Measurements from ENCODE around the gene DGKQ. TPM values are rescaled to one million over a fixed set of nuclear protein-coding genes. Genes with fewer than 3 reads are reported as not detected.
"Not testable (repeated sequence)": the region's sequence is repeated elsewhere in the genome, so short reads cannot be mapped to it uniquely, and the experiment has no call there.

The DGKQ gene
- total RNA-seq, 1 donor from 2014 or later, result 19.2 TPM

DNA sequence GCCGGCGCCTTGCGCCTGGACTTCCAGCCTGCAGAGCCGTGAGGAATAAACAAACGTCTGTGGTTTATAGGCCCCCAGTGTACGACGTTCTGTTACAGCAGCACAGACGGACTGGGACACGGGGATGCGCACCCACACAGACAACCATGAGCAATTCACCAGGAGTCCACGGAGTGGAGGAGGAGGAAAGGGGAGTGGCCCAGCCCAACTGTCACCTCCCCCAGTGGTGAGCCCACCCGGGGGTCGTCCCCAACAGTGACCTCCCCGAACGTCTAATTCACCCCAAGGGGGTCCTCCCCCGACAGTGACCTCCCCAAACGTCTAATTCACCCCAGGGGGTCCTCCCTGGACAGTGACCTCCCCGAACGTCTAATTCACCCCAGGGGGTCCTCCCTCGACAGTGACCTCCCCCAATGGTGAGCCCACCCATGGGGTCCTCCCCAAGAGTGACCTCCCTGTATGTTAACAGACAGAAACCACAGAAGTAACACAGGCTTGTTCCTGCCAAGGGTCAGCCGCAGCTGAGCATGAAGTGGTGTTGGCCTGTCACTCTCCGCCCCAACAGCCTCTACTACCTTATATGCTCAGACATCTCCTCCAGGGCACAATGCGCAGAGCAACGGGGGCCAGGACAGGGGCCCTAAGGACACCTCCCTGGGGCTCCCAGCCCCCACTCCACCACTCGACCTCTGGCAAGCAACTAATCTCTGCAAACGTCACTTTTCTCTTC is 47.4 kb downstream of the DGKQ start:
- DNase-seq (ENCODE audit: low read depth, low spot score), result no peak

- no peak for DNase-seq (ENCODE audit: low read depth, low spot score)
Observed at GRCh38 chr4:925171-925570, 48.2 kb downstream of the DGKQ start.

- DNase-seq (ENCODE audit: low read depth, low spot score), result peak; percentile 43
Observed at GRCh38 chr4:924107-925096, 49.0 kb downstream of the DGKQ start.

DNA sequence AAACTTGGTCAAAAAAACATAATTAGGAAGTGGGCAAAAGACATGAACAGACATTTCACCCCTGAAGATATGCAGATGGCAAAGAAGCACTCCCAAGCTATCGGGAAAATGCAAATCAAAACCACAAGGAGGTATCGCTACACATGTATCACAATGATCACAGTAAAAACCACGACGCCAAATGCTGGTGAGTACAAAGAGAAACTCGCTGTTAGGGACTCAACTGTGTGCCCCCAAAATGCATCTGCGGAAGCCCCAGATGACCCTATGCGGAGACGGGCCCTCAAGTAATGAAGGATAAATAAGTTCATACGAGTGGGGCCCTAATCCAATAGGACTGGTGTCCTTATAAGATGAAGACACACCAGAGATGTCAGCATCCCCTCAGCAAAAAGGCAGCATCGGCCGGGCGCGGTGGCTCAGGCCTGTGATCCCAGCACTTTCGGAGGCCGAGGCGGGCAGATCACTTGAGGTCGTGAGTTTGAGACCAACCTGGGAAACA is 51.5 kb downstream of the DGKQ start:
- no peak for DNase-seq (ENCODE audit: low read depth, low spot score)

DNA sequence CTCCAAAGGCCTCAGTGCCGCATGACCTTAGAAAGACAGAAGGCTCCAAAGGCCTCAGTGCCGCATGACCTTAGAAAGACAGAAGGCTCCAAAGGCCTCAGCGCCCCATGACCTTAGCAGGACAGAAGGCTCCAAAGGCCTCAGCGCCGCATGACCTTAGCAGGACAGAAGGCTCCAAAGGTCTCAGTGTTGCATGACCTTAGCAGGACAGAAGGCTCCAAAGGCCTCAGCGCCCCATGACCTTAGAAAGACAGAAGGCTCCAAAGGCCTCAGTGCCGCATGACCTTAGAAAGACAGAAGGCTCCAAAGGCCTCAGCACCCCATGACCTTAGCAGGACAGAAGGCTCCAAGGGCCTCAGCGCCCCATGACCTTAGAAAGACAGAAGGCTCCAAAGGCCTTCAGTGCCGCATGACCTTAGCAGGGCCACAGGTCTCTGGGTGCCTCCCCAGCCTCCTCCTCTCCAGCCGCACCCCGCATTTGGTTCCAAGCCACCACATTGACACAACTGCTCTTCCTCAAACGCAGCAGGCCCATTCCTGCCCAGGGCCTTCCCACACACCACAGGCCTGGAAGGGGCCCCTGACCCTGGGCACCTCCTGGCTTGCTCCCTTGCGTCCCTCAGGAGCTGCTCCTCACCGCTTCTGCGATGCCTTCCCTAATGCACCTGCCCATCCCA is 54.2 kb downstream of the DGKQ start:
- not testable (repeated sequence) for DNase-seq (ENCODE audit: low read depth, low spot score)

DNA sequence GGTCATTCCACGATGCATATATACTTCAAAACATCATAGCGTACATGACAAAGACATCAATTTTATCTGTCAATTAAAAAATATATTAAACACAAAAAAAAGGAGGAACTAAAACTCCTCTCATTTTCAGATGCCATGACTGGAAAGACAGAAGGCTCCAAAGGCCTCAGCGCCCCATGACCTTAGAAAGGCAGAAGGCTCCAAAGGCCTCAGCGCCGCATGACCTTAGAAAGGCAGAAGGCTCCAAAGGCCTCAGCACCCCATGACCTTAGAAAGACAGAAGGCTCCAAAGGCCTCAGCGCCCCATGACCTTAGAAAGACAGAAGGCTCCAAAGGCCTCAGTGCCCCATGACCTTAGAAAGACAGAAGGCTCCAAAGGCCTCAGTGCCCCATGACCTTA is 54.8 kb downstream of the DGKQ start:
- DNase-seq (ENCODE audit: low read depth, low spot score), result not testable (repeated sequence)

DNA sequence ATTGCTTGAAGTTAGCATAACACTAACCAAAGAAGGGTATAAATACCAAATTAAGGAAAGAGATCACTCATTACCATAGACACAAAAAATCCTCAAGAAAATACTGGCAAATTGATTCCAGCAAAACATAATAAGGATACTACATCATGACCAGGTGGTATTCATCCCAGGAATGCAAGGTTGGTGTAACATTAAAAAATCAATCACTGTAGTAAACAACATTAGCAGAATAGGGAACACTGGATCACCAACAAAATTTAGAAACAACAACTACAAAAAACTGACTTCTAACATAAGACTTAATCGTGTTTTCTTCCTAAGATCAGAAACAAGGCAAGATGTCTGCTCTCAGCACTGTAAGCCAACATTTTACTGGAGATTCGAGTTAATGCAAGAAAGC is 55.4 kb downstream of the DGKQ start:
- no peak for DNase-seq (ENCODE audit: low read depth, low spot score)

DNA sequence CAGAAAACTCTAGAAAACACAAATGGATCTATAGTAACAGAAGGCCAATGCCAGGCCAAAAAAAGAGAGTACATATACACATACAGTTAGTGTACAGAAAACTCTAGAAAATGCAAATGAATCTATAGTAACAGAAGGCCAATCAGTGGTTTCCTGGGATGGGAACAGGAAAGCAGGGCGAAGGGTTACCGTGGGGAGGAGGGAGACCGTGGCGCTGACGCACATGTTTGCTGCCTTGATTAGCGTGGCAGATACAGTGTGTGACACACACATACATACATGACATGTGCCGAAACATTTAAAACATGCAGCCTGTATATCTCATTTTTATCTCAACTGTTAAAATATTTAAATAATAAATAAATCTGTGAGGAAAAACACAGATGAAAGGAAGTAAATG is 55.9 kb downstream of the DGKQ start:
- no peak for DNase-seq (ENCODE audit: low read depth, low spot score)

DNA sequence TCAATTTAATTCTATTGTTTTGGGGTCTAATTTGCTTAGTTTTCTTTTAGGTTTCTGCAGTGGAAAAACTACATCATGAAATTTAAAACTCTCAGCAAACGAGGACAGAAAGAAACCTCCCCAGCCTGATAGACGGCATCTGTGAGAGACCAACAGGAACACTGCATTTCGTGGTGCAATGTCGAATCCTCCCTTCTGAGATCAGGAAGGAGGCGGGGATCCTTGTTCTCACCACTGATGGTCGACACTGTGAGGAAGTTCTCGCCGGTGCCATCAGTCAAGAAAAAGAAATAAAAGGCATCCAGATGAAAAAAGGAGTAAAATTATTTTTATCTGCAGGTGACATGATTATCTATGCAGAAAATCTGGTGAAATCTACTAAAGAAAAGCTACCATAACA is 57.8 kb downstream of the DGKQ start:
- no peak for DNase-seq (ENCODE audit: low read depth, low spot score)

DNA sequence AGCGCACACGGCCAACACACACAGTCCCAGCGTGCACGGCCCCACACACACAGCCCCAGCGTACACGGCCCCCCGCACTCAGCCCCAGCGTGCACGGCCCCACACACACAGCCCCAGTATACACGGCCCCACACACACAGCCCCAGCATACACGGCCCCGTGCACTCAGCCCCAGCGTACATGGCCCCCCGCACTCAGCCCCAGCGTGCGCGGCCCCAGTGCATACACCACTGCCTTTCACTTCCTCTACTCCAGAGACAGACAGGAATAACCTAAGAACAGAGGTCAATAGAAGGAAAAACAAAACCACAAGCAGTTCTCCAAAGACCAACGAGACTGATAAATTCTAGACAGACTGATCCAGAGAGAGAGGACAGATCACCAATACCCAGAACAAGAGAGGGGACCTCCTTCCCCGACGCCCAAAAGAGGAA is 58.3 kb downstream of the DGKQ start:
- DNase-seq (ENCODE audit: low read depth, low spot score), result no peak

DNA sequence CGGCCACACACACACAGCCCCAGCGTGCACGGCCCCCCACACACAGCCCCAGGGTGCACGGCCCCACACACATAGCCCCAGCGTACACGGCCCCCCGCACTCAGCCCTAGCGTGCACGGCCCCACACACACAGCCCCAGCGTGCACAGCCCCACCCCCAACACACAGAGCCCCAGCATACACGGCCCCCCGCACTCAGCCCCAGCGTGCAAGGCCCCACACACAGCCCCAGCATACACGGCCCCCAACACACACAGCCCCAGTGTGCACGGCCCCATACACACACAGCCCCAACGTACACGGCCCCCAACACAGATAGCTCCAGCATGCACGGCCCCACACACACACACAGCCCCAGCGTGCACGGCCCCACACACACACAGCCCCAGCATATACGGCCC is 58.8 kb downstream of the DGKQ start:
- no peak for DNase-seq (ENCODE audit: low read depth, low spot score)

DNA sequence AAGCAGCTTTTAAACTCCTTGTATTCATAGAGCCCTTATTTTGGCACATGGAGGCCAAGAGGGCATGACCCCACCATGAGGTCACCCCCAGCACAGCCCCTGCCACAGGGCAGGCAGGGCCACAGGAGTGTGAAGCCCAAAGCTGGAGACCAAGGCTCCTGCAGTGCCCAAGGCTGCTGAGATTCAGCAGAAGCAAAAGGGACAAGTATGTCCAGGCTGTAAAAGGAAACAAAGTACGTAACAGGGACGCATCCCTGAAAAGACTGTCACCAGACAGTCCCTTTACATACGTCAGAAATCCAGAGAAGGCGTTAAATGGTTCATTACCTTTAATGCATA is 60.1 kb downstream of the DGKQ start:
- DNase-seq (ENCODE audit: low read depth, low spot score), result no peak

DNA sequence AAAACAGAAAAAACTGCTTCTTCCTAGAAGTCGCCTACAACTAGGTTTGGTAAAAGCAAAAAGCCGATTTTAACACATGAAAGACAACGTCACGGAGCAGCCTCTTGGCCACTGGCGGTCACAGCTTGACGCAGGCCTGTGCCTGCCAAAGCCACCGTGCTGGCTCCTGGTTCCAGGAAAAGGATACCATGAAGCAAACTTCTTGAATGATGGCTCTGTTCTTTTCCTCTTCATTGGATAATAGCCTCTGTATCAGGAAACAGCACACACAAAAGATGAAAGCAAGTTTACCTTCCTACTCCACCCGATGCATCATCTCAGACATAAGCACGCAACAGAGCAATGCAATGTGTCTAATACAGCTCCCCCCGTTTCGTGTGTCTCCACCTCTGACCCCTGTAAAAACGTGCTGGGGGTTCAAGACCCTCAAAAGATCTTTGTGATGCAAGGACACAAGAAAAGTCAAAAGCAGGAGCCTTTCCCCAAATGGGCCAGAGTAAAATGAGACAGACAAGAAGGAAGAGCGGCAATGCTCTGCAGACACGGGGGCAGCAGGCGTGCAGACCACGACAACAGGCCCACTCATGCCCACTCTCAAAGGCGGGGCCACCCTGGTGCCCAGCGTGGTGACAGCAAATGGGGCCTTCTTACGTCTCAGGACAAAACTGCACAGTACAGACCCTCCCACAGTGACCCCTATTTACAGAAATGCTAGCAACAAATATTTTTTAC is 60.7 kb downstream of the DGKQ start:
- no peak for DNase-seq (ENCODE audit: low read depth, low spot score)

DNA sequence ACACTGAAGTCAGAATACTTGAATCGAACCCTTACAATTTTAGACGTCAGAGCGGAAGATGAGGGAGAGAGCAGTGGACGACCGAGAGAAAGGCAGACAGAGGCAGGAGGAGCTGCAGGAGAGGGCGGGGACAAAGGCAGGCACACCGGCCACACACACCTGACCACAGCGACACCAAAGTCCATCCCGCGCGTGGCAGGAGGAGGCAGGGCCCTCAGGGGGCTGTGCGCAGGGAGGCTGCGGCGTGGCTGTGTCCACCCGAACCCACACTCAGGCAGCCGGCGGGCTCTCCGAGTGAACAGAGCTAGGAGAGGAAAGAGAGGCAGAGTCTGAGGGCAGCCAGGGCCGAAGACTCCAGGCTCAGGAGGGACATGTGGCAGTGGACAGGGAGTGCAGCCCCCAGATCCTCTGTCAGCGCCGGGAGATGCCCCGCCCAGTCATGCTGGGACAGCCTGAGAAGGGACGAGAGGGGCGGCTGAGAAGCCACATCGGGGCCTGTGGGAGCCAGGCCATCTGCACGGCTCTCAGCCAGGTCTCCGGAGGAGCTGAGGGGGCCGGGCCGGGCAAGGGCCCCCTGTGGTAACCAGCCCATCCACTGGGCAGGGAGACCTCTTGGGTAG is 61.4 kb downstream of the DGKQ start:
- DNase-seq (ENCODE audit: low read depth, low spot score), result no peak

DNA sequence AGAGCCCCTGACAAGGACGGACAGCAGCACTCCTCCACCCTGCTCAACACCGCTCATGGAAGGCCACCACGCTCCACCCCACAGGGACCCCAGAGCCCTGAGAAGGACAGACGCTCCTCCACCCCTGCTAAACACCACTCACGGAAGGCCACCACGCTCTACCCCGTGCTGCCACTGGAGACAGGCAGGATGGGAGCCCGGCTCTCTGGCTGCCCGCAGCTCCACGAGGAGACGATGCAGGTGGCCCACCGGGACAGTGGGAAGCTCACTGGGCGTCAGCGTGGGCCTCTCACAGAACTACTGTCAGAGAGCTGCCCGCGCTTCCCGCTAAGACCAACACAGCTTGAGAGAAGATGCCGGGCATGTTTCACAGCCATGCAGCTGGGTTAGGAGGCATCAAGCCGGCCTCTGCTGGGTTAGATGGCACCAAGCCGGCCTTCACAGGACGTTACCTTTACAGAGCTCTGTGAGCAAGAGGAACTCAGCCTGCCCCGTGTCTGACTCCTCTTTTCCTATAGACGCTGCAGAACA is 62.1 kb downstream of the DGKQ start:
- DNase-seq (ENCODE audit: low read depth, low spot score), result no peak

DNA sequence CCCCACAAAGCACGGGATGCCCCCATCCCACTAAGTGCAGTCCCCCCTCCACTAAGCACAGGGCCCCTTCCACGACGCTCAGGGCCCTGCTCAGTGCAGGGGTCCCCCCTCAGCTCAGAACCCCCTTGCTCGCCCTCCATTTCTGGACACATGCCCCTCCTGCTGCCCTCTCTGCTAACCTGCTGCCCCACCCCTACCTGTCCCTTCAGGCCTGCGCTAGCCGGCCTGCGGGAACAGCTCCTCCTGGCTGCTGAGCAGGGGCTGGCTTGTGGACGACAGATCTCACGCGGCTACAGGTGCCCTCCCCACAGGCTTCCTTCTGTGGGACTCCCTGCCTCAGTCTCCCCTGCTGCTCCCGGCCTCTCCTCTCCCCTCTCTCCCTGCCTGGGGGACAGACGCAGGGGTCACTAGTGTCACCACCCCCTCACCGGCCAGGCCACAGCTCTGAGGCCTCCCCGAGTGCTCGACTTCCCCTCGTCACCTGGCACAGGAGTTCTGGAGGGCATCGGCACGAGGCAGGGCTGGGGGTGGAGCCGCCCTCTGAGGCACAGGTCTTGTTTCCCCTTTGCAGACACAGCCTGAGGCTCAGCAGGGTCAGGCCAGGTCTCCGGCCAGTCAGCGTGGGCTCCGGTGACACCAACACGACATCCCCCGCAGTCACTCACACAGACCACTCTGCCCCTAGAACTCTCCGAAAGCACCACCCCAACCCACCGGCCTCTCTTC is 62.8 kb downstream of the DGKQ start:
- no peak for DNase-seq (ENCODE audit: low read depth, low spot score)

- DNase-seq (ENCODE audit: low read depth, low spot score), result no peak
Observed at GRCh38 chr4:909821-910220, 63.5 kb downstream of the DGKQ start.

DNA sequence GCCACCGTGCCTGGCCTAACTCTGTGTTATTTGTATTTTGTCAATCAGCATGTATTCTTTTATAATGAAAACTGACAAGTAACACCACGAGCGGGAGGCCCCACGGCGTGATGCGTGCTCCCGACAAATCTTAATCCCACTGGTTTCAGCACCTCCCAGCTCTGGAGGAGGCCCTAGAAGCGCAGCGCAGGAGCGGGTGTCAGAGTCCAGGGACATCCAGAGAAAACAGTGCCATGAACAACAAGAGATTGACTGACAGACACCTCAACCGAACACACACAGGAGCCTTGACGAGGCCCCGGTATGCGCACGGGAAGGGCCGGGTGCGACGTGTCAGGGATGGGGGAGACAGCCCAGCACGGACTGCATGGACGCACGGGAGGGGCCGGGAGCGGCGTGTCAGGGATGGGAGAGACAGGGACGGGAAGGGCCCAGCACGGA is 64.2 kb downstream of the DGKQ start:
- DNase-seq (ENCODE audit: low read depth, low spot score), result no peak

Data from pulmonary artery endothelial cell (primary cell).